Measurements from ENCODE around the gene CALN1.

DNA sequence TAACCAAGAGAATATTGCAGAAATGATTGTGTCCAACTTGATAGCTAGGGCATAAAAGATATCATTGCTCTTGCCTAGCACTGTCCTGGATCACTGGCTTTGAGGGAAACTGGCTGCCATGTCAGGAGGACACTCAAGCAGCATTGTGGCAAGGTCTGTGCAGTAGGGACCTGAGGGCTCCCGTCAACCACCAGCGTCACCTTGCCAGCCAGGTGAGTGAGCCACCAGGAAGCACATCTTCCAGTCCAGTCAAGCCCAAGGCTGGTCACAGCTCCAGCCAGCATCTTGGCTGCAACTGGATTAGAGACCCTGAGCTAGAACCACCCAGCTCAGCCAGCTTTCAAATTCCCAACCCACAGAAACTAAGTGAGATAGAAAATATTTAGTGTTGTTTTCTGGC is 392.7 kb downstream of the CALN1 start:
- TF ChIP-seq HNF4G (IDR thresholded peaks at IDR 0.05) (no peak), JUND (IDR thresholded peaks at IDR 0.05) (no peak)
- TF ChIP-seq, protein P1, sequence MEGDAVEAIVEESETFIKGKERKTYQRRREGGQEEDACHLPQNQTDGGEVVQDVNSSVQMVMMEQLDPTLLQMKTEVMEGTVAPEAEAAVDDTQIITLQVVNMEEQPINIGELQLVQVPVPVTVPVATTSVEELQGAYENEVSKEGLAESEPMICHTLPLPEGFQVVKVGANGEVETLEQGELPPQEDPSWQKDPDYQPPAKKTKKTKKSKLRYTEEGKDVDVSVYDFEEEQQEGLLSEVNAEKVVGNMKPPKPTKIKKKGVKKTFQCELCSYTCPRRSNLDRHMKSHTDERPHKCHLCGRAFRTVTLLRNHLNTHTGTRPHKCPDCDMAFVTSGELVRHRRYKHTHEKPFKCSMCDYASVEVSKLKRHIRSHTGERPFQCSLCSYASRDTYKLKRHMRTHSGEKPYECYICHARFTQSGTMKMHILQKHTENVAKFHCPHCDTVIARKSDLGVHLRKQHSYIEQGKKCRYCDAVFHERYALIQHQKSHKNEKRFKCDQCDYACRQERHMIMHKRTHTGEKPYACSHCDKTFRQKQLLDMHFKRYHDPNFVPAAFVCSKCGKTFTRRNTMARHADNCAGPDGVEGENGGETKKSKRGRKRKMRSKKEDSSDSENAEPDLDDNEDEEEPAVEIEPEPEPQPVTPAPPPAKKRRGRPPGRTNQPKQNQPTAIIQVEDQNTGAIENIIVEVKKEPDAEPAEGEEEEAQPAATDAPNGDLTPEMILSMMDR (IDR thresholded peaks at IDR 0.05; ENCODE audit: low read depth, low read length, missing input control), result no peak

Data from liver (tissue), 3 donors.